ENCODE data around the gene DNAI2.

Gene DNAI2

GRCh38 chr17:74340470-74341023 is 66.5 kb downstream of the DNAI2 start:
- Histone ChIP-seq H3K79me2 (ENCODE audit: insufficient read depth, low read length) (no peaks in the 10 kb centered on the region), H3K4me1 (ENCODE audit: insufficient read depth, low read length, severe bottlenecking) (no peaks in the 10 kb centered on the region), H2AFZ (ENCODE audit: low read length) (no peak overlapping the region), H4K20me1 (ENCODE audit: insufficient read depth, low read length) (no peaks in the 10 kb centered on the region), H3K27ac (ENCODE audit: low read depth, low read length, poor library complexity, severe bottlenecking) (no peak overlapping the region), H3K9me2 (ENCODE audit: low read depth, low read length) (no peaks in the 10 kb centered on the region), H3F3A (ENCODE audit: insufficient read depth, low read length) (no peaks in the 10 kb centered on the region), H3K4me3 (ENCODE audit: low read depth, low read length, poor library complexity, severe bottlenecking) (no peak overlapping the region), H3K4me2 (ENCODE audit: low read length) (no peak overlapping the region), H3K9ac (ENCODE audit: low read length) (no peak overlapping the region), H3K9me3 (ENCODE audit: low read length) (no peaks in the 10 kb centered on the region), H3K36me3 (ENCODE audit: insufficient read depth, low read length) (no peaks in the 10 kb centered on the region), H3K27me3 (ENCODE audit: insufficient read depth, low read length) (0 out of 2 replicates have a peak, but pooled peaks cover 2% of the 10 kb centered on the region)
- no peak for TF ChIP-seq EZH2 (IDR thresholded peaks at IDR 0.05; ENCODE audit: borderline replicate concordance, low read length)
- TF ChIP-seq CTCF (IDR thresholded peaks at IDR 0.05; ENCODE audit: low read length), result no peak

- no peaks in the 10 kb centered on the region for H3F3A ChIP-seq (ENCODE audit: insufficient read depth, low read length)
- no peaks in the 10 kb centered on the region for H3K4me1 ChIP-seq (ENCODE audit: insufficient read depth, low read length, severe bottlenecking)
- H3K9me2 ChIP-seq (ENCODE audit: low read depth, low read length), result no peaks in the 10 kb centered on the region
- no peaks in the 10 kb centered on the region for H3K79me2 ChIP-seq (ENCODE audit: insufficient read depth, low read length)
- no peak overlapping the region for H3K9ac ChIP-seq (ENCODE audit: low read length)
- no peak overlapping the region for H3K27ac ChIP-seq (ENCODE audit: low read depth, low read length, poor library complexity, severe bottlenecking)
- no peak overlapping the region for H3K4me2 ChIP-seq (ENCODE audit: low read length)
- no peaks in the 10 kb centered on the region for H3K9me3 ChIP-seq (ENCODE audit: low read length)
- 0 out of 2 replicates have a peak, but pooled peaks cover 2% of the 10 kb centered on the region for H3K27me3 ChIP-seq (ENCODE audit: insufficient read depth, low read length)
- no peaks in the 10 kb centered on the region for H3K36me3 ChIP-seq (ENCODE audit: insufficient read depth, low read length)
- no peak overlapping the region for H3K4me3 ChIP-seq (ENCODE audit: low read depth, low read length, poor library complexity, severe bottlenecking)
- no peak overlapping the region for H2AFZ ChIP-seq (ENCODE audit: low read length)
- TF ChIP-seq CTCF (IDR thresholded peaks at IDR 0.05; ENCODE audit: low read length), result no peak
- TF ChIP-seq EZH2 (IDR thresholded peaks at IDR 0.05; ENCODE audit: borderline replicate concordance, low read length), result no peak
- H4K20me1 ChIP-seq (ENCODE audit: insufficient read depth, low read length), result no peaks in the 10 kb centered on the region
Measured at GRCh38 chr17:74342224-74342623, 68.2 kb downstream of the DNAI2 start.

- Histone ChIP-seq H3K79me2 (ENCODE audit: insufficient read depth, low read length) (no peaks in the 10 kb centered on the region), H3K4me3 (ENCODE audit: low read depth, low read length, poor library complexity, severe bottlenecking) (no peak overlapping the region), H3K27ac (ENCODE audit: low read depth, low read length, poor library complexity, severe bottlenecking) (no peak overlapping the region), H3K4me2 (ENCODE audit: low read length) (no peak overlapping the region), H3K27me3 (ENCODE audit: insufficient read depth, low read length) (0 out of 2 replicates have a peak, but pooled peaks cover 2% of the 10 kb centered on the region), H3K9me2 (ENCODE audit: low read depth, low read length) (no peaks in the 10 kb centered on the region), H3K9me3 (ENCODE audit: low read length) (no peaks in the 10 kb centered on the region), H4K20me1 (ENCODE audit: insufficient read depth, low read length) (no peaks in the 10 kb centered on the region), H3F3A (ENCODE audit: insufficient read depth, low read length) (no peaks in the 10 kb centered on the region), H2AFZ (ENCODE audit: low read length) (no peak overlapping the region), H3K36me3 (ENCODE audit: insufficient read depth, low read length) (no peaks in the 10 kb centered on the region), H3K9ac (ENCODE audit: low read length) (no peak overlapping the region), H3K4me1 (ENCODE audit: insufficient read depth, low read length, severe bottlenecking) (no peaks in the 10 kb centered on the region)
- TF ChIP-seq CTCF (IDR thresholded peaks at IDR 0.05; ENCODE audit: low read length), result no peak
- no peak for TF ChIP-seq EZH2 (IDR thresholded peaks at IDR 0.05; ENCODE audit: borderline replicate concordance, low read length)
Measured at GRCh38 chr17:74343121-74343520, 69.1 kb downstream of the DNAI2 start.
